ENCODE data around the gene ARL16. TPM values are rescaled to one million over a fixed set of nuclear protein-coding genes. Genes with fewer than 3 reads are reported as not detected.

ARL16 gene
- total and polyA plus RNA-seq, 2 of the 8 experiments (the other 6 are each of a cell fraction or from before 2014, with no cell fraction given) = 37.0 to 60.8 TPM

DNA sequence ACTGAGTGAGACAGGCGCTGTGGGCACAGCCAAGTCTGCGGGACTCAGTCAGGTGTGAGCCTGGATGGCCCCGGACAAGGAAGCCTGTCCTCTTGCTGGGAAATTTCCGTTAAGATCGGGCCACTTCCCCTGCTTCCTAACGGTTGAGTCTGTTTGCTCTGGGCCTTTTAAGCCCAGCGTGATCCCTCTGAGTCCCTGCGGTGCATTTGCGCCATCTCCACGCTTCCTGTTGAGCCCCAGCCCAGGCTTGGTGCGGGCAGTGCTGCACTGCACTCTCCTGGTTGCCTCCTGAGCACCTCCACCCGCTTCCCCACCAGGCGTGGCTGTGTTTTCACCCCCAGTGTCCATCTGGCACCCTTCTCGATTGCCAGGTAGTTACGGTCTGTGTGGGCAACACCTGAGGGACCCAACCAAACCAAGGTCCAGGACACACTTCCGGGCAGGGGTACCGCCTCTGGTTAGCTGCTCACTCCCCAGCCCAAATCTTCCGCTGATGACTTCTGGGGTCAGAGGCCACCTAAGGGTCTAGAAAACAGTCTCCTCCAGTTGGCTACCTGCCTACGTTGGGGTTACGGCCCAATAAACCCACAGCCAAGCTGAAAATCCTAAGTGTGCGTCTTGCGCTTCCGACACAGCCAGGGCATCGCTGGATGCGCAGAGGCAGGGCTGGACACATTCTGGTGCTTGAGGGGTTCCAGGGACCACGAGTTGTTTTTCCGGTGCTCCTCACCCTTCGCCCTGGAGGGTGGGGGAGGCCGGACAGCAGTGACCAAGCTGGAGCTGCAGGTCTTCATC, 27.1 kb upstream of the ARL16 start:
- Histone ChIP-seq H3K4me1 (replicated peaks in 1 of 4; ENCODE audit: control insufficient read depth in 3 of 4, insufficient read depth in 4 of 4, low read length in 3 of 4) (peaks cover 0 to 24% (median 18%) of the 10 kb centered on the region in 4 experiments; a peak in 5 of 7 replicates), H2AK5ac (ENCODE audit: low read depth, low read length) (0 out of 2 replicates have a peak overlapping the region, but pooled peaks have one; percentile 10), H3K27me3 (replicated peaks in 1 of 4; ENCODE audit: control insufficient read depth in 3 of 4, extremely low read depth in 1 of 4, insufficient read depth in 3 of 4, low read length in 3 of 4) (no peaks in the 10 kb centered on the region; a peak in 2 of 7 replicates), H3K79me2 (ENCODE audit: control insufficient read depth in 1 of 2, insufficient read depth in 2 of 2, low read length in 2 of 2) (peaks cover 0 to 8% of the 10 kb centered on the region in 2 experiments; a peak in 1 of 4 replicates), H2BK5ac (ENCODE audit: low read depth, low read length) (peak overlapping the region; percentile 54; the same call in 1 of the 2 replicates), H3K79me1 (ENCODE audit: low read depth, low read length) (peaks cover 10% of the 10 kb centered on the region), H2BK120ac (replicated peaks; ENCODE audit: low read depth, low read length) (peak overlapping the region; percentile 18), H2BK15ac (ENCODE audit: low read length) (peak overlapping the region; percentile 84), H3K4me3 (ENCODE audit: extremely low read depth in 1 of 4, insufficient read depth in 2 of 4, low read depth in 3 of 4, low read length in 4 of 4) (peak overlapping the region; percentile 43 to 86 (median 60); a peak in 7 of 8 replicates), H3K4me2 (ENCODE audit: insufficient read depth in 1 of 2, low read depth in 2 of 2, low read length in 2 of 2) (peak overlapping the region; percentile 87 to 96), H3K14ac (ENCODE audit: insufficient read length) (no peak overlapping the region), H3K23me2 (ENCODE audit: low read depth, low read length) (peaks cover 20% of the 10 kb centered on the region), H3K36me3 (ENCODE audit: control insufficient read depth in 2 of 4, insufficient read depth in 4 of 4, low read length in 3 of 4) (peaks cover 14 to 21% (median 17%) of the 10 kb centered on the region in 4 experiments), H4K8ac (ENCODE audit: extremely low read depth, insufficient read depth, low read length) (peak overlapping the region; percentile 72), H2BK20ac (ENCODE audit: low read length) (no peak overlapping the region), H3K23ac (ENCODE audit: insufficient read length) (no peak overlapping the region), H3K56ac (replicated peaks; ENCODE audit: insufficient read length, low read depth, low read length) (no peak overlapping the region), H3K27ac (ENCODE audit: low read depth, low read length) (no peak overlapping the region), H2AFZ (ENCODE audit: low read length) (no peak overlapping the region), H3K9me3 (ENCODE audit: insufficient read depth in 2 of 2, low read depth in 1 of 2, low read length in 1 of 2) (no peaks in the 10 kb centered on the region), H4K5ac (ENCODE audit: insufficient read length, low read depth, low read length) (peak overlapping the region; percentile 16), H4K91ac (replicated peaks; ENCODE audit: insufficient read length, low read length) (peak overlapping the region; percentile 61), H4K20me1 (replicated peaks in 1 of 2; ENCODE audit: control insufficient read depth in 1 of 2, insufficient read depth in 2 of 2, low read length in 2 of 2) (peaks cover 5 to 16% of the 10 kb centered on the region in 2 experiments), H3K18ac (ENCODE audit: extremely low read depth, low read length) (peak overlapping the region; percentile 97), H3K9ac (replicated peaks in 1 of 4; ENCODE audit: extremely low read depth in 1 of 4, low read depth in 3 of 4, low read length in 3 of 4) (peak overlapping the region in 2 of 4 experiments; percentile 2 to 35; a peak in 3 of 7 replicates), H2BK12ac (ENCODE audit: low read depth, low read length) (peak overlapping the region; percentile 78), H3K4ac (replicated peaks; ENCODE audit: insufficient read length, low read depth, low read length) (peak overlapping the region; percentile 24)
- TF ChIP-seq POLR2A (IDR thresholded peaks at IDR 0.05; ENCODE audit: control extremely low read depth in 1 of 2, low read depth in 2 of 2, low read length in 2 of 2) (peak in 1 of 2 experiments; percentile 27; a peak in 1 of 3 replicates), SAP30 (IDR thresholded peaks at IDR 0.05; ENCODE audit: insufficient read depth, insufficient replicate concordance, low read length) (no peak), POLR2AphosphoS5 (IDR thresholded peaks at IDR 0.05; ENCODE audit: low read depth, low read length) (peak; percentile 20; the same call in 1 of the 2 replicates), NRF1 (IDR thresholded peaks at IDR 0.05; ENCODE audit: low read depth, low read length) (no peak), TAF7 (optimal IDR thresholded peaks at IDR 0.05; ENCODE audit: borderline replicate concordance, low read depth, low read length) (peak; percentile 13), SIN3A (conservative IDR thresholded peaks at IDR 0.05 in 1 of 2, IDR thresholded peaks at IDR 0.05 in 1 of 2; ENCODE audit: low read depth in 1 of 2, low read length in 2 of 2) (0 out of 4 replicates have a peak, but pooled peaks of 1 of the 2 experiments have one; percentile 4), HDAC6 (IDR thresholded peaks at IDR 0.05; ENCODE audit: low read depth, low read length) (no peak)
- TF ChIP-seq, protein P1, sequence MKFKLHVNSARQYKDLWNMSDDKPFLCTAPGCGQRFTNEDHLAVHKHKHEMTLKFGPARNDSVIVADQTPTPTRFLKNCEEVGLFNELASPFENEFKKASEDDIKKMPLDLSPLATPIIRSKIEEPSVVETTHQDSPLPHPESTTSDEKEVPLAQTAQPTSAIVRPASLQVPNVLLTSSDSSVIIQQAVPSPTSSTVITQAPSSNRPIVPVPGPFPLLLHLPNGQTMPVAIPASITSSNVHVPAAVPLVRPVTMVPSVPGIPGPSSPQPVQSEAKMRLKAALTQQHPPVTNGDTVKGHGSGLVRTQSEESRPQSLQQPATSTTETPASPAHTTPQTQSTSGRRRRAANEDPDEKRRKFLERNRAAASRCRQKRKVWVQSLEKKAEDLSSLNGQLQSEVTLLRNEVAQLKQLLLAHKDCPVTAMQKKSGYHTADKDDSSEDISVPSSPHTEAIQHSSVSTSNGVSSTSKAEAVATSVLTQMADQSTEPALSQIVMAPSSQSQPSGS (IDR thresholded peaks at IDR 0.05; ENCODE audit: low read length) = peak; percentile 9; the same call in 1 of the 2 replicates
- DNase-seq (ENCODE audit: low read depth in 1 of 2, low spot score in 2 of 2) (peak in 1 of 2 experiments; percentile 77), FAIRE-seq (no peak)
- POLR2A ChIA-PET (ENCODE audit: partially characterized antibody) = interaction anchor here (0.7 to 25.9 kb wide), 7 partner anchors 2 to 217 kb away, joined by 3 to 436 read pairs (median 7); partner anchors contain the start of genes ARL16, HGS, MCRIP1 and MRPL12
- CTCF ChIA-PET (ENCODE audit: partially characterized antibody) = interaction anchor here (0.6 to 1.5 kb wide), 3 partner anchors 20 to 35 kb away, joined by 3 to 6 read pairs (median 5); no protein-coding TSS in a partner anchor
- 13% methylated on average over 29 of the region's 29 CpGs; no CpG with 5 or more reads in 1 of the 2 experiments for WGBS, 2 experiments (ENCODE audit: extremely low coverage in 1 of 2, insufficient coverage in 1 of 2, insufficient read length in 1 of 2, insufficient replicate concordance in 2 of 2, low coverage in 1 of 2, low lambda C conversion rate in 2 of 2, missing lambda C conversion rate in 1 of 2)
